GOT3 (cell line): Measurements from ENCODE around the gene ANGPTL2.
A peak's percentile ranks its signal among the peaks of the same experiment; 100 is the strongest.
"Not testable (repeated sequence)": the region's sequence is repeated elsewhere in the genome, so short reads cannot be mapped to it uniquely, and the experiment has no call there.

Experiments
- DNase-seq: peaks from one replicate; lab custom pipeline; 2025; ENCODE audit warnings: mixed read lengths; lab: John Stamatoyannopoulos, UW

ANGPTL2 gene, protein sequence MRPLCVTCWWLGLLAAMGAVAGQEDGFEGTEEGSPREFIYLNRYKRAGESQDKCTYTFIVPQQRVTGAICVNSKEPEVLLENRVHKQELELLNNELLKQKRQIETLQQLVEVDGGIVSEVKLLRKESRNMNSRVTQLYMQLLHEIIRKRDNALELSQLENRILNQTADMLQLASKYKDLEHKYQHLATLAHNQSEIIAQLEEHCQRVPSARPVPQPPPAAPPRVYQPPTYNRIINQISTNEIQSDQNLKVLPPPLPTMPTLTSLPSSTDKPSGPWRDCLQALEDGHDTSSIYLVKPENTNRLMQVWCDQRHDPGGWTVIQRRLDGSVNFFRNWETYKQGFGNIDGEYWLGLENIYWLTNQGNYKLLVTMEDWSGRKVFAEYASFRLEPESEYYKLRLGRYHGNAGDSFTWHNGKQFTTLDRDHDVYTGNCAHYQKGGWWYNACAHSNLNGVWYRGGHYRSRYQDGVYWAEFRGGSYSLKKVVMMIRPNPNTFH

DNA sequence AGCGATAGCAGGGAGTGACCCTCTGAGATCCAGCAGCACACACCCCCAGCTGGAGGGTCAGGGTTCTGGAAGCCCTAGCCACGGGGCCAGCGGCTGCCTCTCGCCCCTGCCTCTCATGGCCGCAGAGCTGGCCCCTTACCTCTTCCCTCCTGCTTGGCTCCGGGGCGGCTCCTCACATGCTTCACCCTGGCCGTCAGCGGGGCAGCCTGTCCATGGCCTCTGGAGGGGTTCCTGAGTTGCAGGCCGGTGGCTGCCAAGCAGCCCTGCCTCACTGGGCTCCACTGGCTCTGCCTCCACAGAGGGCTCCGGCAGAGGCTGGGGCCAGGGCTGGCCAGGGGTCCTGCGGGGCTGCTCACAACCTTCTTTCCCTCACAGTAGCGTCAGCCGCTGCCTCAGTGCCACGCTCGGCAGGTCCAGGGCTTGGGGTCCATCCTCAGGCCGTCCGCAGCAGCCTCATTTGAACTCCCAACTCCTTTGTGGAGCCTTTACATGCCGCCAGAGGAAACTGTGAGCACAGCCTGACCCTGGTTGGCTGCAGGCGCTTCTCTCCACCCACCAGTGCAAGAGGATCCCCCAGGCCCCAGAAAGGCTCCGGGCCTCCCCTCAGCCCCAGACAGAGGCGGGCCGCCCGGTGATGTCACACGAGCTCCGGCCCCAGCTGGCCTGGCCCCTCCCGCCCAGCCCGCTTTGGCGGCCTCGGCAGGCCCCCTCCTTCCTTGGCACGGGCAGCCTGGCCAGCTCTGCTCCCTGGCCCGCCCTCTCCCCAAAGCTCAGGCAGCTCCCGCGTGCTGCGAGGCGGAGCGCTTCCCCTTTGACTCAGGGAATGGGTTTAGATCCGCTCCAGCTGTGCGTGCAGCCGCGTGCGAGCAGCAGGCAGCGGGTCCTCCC lies at the start of gene ANGPTL2:
Gene ANGPTL2 (minus strand): TSS at position 460 of the 888 bp plus-strand sequence. CDS start 13,904 bp downstream, outside the sequence.
- DNase-seq, result peak; percentile 61

DNA sequence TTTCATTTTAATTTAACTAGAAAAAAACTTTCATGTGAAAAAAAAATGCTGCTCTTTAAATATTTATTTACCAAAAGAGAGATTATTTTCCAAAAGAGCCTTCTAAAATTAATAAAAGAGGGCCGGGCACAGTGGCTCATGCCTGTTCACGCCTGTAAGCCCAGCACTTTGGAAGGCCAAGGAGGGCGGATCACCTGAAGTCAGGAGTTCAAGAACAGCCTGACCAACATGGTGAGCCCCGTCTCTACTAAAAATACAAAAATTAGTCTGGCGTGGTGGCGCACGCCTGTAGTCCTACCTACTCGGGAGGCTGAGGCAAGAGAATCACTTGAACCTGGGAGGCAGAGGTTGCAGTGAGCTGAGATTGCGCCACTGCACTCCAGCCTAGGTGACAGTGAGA lies 48.9 kb upstream of the ANGPTL2 start:
- not testable (repeated sequence) for DNase-seq

DNA sequence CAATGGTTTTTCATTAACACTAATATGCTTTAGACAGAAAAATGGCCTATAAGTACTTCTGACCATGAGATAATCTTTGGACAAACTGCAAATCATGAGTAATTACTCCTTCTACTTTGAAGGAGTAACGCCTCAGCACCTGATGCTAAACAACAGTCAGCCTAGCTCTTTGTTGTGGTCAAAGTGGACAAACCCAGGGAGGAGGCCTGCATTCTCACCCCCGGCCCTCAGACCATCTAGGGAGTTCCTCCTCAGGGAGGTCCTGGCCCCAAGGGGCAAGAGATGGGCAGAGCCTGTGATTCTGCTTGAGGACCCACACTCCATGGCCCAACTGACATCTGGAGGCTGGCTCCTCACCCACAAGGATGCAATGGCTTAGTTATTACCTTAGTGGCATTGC lies 48.2 kb upstream of the ANGPTL2 start:
- DNase-seq, result no peak

DNA sequence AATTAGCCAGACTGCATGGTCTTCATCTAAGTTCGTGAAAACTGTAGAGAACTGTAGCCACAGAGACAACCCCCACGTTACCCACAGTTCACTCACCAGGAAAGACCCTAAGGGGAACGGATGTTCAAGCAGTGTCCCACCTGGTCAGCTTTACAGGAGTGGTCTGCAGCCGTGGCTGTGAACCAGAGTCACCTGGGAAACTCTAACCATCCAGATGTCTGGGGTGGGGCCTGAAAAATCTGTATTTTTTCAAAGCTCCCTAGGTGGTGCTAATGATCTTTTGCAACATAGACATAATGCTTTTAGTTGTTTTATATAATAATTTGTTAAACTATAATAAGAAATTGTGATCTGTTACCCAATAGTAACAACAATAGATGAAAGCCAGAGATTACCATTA lies 47.7 kb upstream of the ANGPTL2 start:
- no peak for DNase-seq

DNA sequence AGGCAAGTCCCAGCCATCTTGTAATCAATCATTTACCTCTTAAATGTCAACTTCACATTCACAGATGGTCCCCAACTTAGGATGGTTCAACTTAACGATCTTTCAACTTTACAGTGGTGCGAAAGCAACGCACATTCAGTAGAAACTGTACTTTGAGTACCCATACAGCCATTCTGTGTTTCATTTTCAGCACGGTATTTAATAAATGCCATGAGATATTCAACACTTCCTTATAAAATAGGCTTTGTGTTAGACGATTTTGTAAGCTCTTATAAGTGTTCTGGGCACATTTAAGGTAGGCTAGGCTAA lies 47.1 kb upstream of the ANGPTL2 start:
- no peak for DNase-seq

DNA sequence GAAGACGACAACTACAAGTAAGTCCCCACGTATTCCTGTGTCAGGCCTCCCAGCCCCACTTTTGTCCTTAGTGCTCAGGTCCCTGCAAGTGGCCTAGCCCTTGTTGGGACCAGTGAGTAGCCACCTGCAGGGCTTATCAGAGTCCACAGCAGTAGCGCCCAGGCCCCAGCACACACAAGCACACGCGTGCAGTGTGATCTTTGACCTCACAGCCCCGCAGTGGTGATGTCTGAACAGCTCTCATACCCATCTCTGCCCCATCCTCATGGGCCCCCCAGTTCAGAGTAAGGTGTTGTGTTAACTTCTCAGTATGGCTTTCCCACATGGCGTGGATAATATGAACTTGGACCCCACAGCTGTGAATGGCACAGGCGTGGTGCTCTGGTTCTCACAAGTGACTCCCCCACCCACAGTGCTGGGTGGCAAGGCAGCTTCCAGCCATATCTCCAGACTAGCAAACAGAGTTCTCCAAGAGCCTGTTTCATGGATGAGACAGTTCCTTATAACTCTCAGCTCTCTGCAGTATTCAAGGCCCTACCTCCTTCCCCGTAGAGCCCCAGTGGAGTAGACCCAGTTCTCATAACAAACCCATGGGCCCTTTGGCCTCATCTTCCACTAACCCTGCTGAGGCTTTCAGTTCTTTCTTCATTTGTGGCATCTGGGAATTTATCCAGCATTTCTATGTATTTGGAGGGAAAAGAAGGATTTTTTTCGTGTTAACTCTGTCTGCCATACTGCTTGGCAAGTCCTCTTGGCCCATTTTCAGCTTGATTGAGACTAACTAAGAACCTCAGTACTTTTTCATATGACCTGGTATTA lies 46.5 kb upstream of the ANGPTL2 start:
- no peak for DNase-seq

DNA sequence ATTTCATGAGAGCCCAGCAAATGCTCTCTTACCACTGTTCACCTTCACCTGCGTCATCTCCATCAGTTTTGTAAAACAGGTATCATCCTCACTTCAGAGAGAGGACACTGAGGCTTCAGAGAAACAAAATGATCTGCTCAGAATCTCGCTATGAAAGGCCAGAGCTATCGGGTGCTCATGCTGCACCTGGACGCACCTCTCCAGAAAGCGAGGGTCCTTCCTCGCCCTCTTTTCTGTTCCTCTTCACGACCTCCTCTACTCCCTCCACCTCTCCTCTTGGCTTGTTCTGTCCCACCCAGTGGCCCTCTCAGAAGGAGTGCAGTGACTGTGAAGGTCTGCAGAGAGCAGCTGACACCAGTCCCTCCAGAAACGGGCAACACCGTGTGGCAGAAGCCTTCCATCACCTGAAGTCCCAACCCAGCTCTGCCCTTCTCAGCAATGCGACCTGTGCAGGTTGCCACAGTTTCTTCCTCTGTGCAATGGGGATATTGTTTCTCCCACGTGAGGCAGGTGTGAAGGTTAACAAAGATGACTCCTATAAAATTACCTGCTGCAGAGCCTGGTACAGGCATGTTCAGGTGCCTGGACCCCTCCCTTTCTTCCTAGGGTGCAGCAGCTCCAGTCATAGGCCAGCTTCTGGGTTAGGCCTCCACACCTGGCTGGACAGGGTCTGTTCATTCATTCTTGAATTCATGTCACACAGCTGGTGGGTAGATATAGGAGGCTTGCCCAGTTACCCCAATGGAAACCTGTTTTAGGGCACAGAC lies 45.3 kb upstream of the ANGPTL2 start:
- DNase-seq, result no peak

DNA sequence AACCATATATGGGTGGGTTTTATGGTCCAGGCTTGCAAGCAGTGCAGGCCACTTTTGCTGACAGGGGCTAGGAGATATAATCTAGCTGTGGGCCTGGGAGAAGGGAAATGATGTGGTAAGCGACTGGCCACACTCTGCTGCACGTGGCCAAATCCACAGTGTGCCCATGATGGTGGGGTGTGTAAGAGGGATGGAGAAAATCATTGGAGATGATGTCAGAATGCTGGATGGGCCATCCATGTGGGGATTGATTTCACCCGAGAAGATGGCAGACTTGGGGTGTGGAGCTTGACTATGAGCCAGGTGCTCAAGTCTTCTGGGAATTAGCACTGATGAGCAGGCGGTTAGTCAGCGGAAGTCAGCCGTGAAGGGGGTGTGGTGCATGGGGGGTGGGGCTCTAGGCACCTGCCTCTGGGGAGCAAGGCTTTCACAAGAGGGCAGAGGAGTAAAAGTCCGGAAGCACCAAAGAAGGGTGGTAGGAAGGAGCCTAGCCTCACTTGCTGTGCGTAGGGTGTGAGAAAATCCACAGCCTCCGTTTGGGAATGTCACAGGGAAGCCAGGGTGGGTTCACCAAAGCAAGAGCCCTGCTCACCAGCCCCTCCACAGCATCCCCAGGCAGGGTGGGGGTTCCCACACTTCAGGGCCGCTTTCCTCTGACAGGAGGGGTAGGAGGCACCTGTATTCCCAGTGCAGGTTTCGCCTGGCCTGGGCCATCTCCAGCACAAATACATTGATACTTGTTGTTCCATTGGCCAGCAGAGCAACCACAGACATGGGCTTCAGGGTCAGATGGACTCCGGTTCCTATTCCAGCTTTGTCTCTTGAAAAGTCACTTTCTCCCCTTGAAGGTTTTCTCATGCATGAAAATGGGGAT lies 44.5 kb upstream of the ANGPTL2 start:
- no peak for DNase-seq

DNA sequence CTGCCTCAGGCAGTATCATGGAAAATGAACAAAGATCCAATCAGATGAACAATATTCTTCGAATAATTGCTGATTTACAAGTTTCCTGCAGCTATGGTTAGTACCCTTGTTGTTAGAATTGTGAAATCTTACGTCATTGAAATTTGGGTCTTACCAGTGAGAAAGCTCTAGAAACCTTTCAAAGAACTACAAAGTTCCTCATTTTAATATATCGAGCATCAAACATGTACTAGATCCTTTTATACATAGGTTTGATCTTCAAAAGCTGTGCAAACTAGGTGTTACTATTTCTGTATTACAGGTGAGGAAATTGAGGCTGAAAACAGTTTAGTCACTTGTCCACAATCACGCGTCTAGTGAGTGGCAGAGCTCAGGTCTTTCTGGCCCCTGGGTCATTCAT lies 43.7 kb upstream of the ANGPTL2 start:
- DNase-seq, result no peak

DNA sequence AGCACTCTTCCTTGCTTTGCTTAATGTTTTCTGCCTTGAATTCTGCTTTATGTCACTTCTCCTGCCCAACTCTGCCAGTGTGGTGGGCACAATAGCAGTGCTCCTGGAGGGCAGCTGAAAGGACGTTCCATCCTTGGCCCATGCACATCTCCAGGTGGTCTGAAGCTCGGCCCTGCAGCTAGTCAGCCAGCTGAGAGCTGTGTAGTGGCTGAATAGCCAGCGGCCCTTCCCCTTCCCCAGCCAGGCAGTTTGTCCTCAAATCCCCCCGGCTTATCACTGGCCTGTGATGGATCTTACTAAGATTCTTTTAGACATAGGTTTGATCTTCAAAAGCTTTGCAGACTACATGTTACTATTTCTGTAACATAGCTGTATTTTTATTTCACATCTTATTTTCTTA lies 42.7 kb upstream of the ANGPTL2 start:
- no peak for DNase-seq

DNA sequence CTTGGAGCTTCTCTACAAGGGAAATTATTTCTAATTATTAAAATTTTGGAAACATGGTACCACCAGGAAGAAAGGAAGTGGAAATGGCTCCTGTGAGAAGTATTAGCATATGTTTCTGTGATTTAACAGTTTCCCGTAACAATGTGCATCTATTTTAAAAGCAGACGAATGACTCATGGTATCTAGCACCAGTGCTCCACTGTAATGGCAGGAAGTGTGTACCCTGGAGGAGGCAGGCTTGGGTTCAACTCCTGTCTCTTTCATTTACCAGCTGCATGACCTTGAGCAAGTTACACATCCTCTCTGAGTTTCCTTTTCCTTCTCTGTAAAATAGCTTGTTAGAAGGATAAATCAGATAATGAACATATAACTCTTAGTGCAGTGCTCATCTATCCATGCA lies 41.0 kb upstream of the ANGPTL2 start:
- no peak for DNase-seq

DNA sequence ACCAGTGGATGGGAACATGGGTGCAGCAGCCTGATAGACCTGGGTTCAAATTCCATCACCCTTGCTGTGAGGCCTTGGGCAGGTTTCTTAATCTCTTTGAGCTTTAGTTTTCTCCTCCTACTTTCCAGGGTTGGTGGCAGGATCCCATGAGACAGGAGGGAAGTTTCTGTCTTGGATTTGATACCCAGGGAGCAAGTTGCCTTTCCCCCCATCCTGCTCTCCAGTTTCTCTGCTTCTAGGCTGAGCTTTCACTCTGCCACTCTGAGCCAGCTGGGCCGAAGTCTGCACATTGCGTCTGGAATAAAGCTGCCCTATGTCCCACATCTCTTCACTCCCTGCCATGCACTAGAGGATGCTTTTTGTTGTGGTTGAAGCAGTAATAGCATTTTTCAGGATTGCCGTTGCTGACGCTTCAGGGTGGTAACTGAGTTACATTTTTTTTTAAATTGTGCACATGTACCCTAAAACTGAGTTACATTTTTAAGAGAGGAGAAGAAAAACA lies 40.5 kb upstream of the ANGPTL2 start:
- no peak for DNase-seq

DNA sequence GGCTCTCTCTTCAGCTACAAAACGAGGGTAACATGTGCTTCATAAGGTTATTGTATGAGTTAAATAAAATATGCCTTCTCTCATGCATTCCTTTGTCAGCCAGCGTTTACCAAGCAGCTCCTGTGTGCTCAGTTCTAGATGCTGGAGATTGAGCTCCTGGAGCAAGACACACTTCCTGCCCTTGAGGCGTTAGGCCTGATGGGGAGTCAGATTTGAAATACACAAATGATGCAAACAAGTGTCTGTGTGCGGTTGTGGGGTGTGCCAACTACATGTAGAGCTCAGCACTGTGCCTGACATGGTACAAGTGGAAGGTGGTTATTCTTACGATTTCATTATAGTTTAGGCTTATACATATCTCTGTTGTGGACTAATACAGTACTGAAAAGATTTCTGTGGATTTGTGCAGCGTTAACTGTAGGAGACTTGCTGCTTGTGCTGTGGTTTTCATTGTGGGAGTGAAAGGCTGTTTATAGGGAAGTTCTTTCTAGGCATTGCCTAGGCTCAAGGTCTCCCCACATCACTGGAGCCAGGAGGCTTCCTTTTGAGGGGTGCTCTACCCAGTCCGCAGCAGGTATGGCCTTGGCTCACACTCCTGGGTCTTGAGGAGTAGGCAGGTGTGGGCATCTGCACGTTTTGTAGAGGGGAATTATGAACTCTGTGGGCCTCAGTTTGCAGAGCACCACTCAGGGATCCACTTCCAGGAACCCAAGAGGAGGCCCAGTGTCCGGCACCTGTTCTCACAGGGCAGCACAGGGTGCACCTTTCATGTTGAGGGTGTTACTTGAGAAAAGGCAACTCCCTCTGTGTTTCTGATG lies 39.8 kb upstream of the ANGPTL2 start:
- no peak for DNase-seq

DNA sequence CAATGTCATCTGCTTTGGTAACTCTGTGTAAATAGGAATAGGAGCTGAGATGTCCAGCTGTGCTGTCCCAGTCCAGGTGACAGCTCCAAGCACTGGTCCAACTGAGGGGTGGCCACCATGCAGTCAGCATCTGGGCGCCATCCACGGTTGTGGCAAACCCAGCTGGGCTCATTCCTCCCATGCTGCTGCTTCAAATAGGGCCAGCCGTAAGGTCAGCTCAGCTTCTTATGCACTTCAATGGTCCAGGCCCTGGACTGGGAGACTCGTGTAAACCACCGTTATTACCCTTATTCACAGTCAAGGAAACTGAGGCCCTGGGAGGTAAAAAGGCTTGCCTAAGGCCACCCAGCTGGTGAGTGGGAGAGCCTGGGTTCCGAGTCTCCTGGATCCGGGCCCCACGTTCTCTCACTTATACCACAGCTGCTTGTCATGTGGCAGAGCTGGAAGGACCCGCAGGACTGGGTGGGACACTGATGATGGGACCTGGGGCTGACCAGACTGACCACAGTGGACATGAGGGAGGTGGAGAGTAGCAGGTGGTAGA lies 38.7 kb upstream of the ANGPTL2 start:
- no peak for DNase-seq

DNA sequence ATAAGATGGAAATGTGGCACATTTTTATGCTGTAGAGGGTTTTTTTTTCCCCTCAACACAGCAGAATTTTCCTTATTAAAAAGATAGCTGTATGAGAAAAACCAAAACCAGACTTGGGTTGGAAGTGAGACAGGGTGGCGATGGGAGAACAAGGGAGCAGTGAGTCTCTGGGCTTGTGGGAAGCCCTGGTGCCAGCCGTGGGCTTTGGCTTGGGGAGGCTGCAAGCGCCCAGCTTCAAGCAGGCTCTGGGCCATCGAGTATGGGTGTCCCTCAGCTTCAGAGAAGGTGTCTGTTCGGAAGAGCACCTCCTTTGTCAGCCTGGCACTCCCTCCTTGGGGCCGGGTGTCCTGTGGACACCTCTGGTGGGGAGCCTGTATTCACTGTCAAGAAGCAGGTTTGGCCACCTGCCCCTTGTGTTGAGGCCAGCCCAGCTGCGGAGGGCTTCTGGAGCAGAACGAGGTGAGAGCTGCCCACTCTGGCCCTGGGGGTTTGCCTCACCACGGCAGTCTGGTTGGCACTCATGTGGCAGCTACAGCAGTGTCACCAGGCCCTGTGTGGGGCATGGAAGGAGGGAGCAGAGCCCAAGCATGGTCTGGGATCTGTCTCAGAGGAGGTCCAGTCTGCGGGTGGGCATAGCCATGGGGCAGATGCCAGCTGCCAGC lies 37.6 kb upstream of the ANGPTL2 start:
- DNase-seq, result no peak

DNA sequence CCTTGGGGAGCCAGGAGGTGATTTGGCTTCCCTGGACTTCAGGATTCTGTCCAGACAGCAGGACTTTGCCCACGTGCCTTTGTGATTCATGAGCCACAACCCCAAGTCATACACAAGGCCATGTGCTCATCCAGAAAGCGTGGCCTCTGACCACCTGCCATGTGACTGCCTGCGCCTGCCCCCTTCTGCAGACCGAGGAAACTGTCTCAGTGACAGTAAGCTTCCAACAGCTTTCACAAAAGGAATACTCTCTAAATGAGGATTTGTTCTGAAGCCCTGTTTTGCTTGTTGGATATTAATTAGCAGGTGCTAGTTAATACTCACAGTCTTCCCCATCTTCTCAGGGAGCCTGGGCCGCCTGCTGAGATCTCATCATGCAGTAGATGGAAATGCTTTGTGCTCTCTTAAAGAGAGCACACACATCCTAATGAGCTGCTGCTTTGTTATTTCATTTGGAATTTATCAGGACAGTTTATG lies 36.9 kb upstream of the ANGPTL2 start:
- peak; percentile 3 for DNase-seq

DNA sequence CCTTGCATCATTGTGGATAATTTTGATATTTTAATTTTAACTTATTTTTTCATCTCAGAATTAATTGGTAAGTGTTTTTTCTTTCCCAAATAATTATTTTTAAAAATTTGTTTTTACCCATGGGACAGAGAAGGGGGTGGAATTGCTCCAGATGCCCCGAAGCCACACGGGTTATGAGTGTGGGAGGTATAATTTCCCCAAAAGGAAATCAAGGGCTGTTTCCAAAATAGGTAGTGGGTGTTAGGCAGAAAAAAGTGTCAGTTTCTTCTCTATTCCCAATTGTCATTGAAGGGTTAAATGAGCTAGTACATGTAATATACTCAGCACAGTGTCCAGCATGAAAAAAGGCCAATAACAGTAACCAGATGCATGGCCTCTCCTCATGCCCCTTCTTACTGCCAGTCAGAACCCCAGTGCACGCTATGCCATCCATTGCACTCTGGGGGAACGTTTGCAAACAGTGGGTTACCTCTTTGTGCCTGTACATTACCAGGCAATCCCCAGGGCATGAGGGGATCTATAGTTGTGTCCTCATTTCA lies 36.4 kb upstream of the ANGPTL2 start:
- DNase-seq, result no peak

DNA sequence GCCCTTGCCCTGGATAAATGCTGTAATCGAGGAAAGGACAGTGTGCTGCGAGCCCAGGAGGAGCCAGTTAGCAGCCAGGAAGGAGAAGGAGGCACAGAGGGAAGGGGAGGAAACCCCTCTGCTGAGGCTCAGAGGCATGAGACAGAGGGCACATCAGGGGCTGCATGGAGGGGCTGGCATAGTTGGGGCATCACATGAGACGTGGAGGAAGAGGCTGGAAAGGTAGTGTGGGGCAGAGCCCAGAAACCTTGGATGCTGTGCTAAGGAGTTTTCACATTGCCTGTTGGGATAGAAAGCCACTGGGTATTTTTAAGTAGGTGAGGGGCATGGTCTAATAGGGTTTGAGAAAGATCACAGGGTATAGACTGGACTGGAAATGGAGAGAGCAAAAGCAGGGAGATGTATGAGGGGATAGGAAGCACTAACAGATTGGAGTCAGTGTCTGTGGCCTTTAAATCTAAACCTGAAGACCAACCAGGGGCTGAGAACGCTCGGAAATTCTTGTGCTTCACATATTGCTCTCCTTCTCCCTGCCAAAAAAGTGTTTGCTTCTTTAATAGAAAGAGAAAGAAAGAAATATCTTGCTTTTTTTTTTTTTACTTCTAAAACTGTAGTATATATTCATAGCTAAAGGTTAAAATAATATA lies 33.0 kb upstream of the ANGPTL2 start:
- no peak for DNase-seq
